ELR (cell line): Measurements from ENCODE around the gene OPCML.

ENCODE experiments used
- DNase-seq: peaks from one replicate; pipeline ENCODE4 v3.0.0-alpha.2; 2015; ENCODE audit warnings: low read depth

OPCML gene

DNA sequence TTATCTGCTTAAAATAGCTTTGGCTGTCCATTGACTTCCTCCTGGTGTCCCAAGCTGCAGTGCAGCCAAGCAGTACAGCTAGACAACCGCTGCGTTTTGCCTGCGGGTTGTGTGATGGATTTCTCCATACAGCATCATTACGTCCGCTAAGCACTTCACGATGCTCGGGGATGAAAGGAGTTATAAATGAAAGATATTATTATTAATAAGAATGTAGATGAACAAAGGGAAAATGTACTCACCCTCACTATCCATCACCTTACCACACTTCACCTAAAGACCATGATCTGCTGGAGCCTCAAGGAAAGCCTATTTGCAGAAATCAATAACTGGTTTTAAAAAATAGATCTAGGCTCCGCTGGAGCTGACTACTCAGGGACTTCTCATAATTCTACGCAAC is 509.1 kb downstream of the OPCML start:
- no peak for DNase-seq

DNA sequence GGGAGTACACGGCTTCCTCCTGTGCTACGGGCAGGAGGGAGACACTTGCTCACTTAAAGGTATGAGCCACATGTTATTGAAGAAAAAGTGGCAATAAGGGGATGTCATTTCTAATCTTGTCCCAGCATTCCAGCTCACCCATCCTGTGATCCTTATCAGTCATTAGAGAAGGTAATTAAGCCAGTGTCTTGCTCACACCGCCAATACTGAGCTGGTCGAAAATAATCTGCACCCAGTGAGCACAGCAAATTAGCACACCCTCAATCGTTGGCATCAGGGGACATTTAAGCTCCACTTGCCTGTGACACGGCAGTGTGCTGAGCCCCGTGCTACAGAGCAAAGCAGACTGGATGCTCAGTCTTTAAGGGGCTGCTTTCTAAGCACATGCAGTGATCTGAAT is 510.7 kb downstream of the OPCML start:
- DNase-seq: no peak

DNA sequence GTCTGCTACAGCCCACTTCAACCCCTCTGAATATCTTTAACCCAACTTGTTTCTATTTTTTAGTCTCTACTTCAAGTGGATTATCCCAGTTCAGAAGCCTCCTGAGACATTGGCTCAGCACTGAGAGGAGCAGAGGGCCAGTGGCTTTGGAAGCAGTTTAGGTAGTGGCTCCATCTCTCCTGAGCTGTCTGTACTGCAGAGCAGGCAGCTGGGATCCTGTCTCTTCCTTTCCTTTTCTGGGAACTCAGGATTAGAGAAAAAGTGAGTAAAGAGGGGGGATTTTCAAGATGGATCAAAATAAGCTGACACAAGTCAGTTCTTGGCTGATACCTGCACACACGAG is 512.0 kb downstream of the OPCML start:
- no peak for DNase-seq

DNA sequence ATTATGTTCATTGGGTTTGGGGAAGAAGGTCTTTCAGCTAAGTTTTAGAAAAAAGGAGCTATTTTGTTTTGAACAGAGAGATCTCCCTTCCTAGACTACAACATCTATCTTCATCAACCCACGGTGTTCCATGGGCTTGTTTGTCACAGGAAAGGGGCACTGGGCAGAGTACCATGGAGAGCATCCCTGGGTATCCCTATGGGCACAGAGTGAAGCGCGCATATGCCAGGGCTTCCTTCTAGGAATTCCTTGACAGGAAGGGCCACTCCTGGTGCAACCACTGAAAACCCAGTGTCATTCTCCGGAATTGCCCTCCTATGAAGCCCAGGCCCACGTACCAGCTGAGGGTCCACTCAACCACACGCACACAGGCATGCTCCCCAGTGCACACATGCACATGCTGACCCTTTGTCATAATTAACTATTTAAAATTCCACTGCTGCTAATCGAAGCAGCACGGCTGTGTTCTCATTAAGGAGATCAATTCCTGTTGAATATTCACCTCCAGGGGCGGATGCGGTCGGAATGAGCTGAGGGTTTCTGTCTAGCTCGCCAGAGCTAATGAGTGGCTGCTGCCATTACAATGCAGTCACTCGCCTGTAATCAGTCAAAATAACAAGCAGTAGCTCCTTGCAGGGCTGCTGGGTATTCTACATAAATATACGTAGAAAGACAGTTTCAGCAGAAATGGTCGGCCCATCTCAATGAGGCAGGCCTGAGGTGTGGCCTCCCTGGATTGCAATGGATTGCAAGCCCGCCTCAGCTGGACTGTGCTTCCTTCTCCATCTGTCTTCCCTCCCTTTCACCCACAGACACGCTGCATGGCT is 512.5 kb downstream of the OPCML start:
- no peak for DNase-seq

DNA sequence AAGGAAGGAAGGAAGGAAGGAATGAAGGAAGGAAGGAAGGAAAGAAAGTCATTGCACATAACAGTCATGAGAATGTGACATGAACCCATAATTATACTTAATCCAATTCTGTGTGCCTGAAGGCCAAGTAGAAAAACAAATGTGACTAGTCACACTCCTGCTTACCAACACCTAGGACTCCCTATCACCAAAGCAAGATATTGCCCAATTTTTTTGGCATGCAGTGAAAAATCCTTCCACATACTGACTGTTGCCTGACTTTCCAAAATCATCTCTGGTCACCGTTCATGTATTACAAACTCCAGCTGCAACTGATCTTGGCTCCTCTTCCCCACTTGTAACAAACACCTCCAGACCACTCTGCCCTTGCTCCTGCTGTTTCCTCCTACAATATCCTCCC is 516.8 kb downstream of the OPCML start:
- no peak for DNase-seq

DNA sequence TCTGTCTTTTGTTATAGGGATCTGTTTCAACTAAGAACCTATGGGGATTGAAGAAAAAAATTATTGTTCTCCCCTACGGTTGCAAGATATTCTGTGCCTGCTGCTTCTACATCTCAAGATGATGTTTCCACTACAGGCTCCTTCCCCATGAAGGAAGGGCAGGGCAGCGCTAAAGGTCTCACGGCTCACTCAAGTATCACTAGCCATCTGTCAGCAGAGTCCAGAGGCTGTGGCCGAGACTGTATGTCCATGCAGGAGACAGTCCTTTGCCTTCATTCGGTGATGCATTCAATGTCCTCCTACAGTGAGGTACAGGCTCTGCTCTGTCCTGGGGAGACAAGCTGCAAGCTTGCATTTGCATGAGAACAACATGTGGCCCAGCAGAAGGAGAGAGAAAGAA is 518.0 kb downstream of the OPCML start:
- no peak for DNase-seq

DNA sequence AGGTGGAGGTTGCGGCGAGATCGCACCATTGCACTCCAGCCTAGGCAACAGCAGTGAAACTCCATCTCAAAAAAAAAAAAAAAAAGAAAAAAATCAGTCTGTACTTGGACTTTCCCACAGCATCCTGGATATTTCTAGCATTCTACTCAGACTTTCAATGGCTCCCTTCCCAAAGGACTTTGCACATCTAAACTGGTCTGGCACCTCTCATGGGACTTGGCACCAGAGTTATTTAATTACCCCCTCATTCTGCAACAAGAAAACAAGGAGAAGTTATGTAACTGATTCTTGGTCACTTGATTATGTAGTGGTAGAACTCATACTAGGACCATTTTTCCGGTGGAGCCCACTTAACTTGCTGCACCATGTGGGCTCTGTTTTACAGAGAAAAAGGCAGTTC is 519.5 kb downstream of the OPCML start:
- no peak for DNase-seq

DNA sequence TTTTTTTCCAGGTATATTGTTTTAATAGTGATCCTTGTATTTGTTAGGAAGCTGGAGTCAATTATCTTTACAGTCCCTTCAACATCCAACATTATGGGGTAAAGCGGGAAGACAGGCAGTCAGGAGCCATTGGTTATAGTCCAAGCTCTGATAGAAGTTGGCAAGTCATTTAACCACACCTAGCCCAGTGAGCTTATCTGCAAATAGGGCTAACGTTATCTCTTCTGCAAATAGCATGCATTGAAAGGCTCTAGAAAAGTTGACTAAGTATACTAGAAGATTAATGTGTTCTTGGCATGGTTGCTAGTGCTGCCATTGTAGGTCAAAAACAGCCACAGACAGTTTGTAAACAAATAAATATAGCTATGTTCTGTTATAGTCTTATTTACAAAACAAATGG is 520.7 kb downstream of the OPCML start:
- DNase-seq: no peak

DNA sequence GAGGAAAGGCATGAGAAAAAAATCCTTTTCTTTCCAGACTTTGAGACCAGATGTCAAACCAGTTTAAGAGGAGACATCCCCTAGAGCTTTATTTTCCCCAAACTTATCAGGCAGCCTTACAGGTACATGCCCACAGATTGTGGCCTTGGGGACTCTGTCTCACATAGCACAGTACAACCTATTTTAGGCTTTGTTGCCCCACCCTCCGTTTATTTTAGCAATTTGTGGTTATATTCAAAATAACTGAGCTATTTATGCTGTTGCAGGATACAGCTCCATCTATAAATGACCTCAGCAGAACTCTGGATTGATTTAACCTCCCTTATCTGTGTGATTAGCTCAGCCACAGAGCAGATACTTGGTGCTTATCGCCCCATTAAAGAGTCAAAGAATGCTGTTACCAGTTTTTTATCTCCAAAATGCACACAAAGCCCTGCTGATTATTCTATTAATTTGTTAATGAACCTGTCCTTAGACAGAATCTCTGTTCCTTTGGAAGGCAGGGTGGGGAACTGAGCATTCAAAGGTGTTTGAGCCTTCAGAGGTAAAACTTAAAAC is 525.2 kb downstream of the OPCML start:
- no peak for DNase-seq

DNA sequence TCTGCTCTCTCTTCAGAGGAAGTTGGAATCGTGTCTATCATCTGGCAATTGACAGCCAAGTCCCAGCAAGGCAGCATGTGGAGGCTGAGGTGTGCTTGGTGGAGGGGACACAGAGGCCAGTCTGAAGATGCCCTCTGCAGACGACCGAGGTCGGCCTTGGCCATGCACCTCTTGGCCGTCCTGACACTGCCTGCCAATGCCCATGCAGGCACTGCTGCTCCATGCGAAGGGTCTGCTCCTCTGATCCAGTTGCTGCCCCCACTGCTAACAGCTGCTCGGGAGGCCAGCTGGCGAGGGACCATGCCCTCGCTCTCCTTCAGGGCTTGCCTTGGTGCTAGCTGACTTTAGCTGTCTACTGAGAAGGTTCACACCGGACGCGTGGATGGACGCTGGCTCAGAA is 527.9 kb downstream of the OPCML start:
- no peak for DNase-seq

DNA sequence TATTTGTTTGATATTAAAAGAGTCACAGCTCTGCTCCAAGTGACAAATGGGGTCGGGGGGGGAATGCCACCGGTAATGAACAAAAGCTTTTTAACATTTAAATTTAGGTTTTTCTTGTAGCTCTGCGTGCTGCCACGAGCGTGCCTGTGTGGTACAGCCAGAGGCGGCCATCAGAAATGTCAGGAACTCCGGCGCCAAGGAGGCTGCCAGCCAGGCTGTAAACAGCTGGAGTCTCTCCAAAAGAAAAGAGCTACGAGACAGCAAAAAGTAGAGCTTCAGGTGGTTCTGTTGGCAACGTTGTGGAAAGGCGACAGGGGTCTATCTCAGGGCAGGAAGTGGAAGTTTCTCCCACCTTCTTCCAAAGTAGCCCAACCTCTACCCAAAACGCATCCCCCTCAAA is 532.8 kb downstream of the OPCML start:
- no peak for DNase-seq

DNA sequence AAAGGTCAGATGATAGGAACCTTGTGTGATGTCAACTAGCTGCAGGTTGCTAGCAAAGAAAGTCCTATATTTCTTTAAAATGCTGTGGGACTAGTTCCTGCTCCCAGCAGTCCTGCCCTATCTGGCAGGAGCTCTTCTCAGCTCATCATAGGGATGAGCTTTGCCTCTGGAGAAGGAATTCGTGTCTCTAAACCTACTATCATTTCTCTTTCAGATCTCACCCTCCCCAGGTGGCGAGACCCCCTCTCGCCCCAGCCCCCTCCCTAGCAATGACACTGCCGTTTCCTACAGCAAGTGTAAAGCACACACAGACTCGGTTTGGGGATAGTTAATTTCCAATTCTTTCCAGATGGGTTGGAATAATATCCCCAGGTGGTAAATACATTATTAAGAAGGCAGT is 533.3 kb downstream of the OPCML start:
- DNase-seq: no peak

DNA sequence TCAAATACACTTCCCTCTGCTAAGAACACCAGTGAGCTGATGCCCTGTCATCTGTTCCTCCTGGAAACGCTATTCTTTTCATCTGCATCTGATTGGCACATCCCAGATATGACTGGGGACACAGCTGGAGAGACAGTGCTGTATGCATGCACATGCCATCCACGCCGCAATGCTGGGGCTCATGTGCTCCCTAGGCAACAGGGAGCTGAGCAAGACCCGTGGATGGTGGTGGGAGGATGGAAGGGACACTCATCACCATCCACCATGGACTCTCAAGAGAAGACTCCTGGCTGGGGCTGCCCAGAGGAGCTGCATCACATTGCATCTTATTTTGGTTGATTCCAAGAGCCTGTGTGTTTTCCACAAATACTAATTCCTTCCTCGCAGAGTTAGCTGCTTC is 534.9 kb downstream of the OPCML start:
- no peak for DNase-seq

DNA sequence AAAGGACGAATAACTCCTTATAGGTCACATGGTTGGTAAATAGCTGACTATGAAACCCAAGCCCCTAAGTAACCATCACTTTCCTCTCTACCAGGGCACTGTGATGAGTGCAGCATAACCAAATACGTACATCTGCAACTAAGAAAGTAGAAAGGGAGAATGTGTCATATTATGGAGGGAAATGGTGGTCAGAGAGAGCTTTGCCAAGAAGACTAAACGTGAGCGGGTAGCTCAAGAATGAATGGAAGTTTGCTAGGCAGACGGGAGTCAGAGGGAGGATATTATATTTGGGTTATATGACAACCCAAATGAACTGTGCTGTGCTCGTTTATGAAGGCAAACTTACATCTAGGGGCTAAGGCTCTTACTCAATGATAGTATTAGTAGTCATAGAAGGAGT is 537.3 kb downstream of the OPCML start:
- peak; percentile 15 for DNase-seq

DNA sequence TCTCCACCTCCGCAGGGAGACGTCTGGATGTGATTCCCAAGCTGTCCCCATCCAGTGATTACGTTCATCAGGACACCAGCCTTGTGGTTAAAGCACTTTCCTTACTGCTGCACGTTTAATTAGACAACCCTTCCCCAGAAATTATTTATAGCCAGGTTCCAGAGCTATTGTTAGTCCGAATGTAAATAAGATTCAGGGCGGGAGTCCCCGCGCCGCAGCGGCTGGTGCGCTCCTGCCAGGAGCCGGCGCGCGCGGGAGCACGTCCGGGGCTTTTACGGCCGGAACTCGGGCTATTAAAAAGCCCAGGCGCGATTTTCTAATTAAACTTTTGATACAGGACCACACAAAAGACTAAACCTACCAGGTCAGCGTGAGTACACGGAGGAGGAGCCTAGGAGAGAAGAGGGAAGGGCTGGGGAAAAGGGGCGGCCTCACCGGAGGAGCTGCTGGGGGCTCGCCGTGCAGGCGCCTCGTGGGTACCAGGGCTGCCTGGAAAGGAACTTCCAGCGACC is 538.3 kb downstream of the OPCML start:
- no peak for DNase-seq

DNA sequence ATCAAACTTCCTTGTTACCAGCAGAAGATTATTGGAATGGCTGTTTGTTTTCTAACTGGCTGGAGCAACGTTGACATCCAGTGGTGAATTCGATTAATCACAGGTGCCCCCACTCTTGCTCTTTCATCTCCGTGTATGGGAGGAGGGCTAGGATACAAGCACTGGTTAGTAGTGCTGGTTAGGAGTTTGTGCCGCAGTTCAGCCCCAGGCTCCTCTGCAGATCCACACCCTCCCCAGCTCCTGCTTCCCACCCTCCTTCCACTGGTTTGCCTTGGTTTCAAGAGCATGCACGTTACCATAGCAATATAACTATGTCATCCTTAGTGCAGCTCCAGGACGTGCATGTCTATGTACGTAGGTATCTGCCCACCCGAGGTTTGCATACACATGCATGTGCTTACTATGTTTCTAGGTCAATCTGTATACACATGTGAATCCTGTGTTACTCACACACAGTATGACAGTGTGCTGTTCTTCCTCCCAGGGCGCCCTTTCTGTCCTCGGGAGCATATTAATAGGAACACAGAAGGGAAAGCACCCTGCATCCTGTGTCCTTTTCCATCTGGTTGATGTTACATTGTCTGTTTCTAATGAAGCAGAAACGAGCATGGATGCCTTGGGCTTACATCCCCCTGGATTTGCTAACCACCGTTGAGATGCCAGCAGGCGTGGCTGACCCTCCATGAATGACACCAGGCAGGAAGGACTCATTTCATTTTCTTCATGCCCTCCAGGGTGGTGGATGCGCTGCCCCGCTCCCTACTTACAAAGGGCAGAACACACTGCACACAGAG is 539.3 kb downstream of the OPCML start:
- DNase-seq: peak; percentile 53

DNA sequence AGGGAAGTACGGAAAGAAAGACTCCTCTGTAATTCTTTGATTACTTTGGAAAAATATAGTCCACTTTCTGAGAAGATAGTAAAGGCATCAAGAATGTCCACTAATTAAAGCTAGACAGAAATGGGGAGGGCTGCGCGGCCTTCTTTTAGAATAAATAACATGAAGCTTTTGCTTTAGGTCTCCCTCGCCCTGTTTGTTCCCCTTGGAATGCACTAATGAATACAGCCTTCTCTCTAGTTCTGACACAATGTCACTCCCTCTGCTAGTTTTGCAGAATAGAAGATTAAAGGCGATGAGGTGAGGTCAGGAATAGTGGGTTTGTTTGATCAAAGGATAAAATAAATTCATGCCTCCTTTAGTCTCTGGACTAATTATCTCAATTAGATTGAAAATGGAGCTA is 543.9 kb downstream of the OPCML start:
- DNase-seq: no peak

DNA sequence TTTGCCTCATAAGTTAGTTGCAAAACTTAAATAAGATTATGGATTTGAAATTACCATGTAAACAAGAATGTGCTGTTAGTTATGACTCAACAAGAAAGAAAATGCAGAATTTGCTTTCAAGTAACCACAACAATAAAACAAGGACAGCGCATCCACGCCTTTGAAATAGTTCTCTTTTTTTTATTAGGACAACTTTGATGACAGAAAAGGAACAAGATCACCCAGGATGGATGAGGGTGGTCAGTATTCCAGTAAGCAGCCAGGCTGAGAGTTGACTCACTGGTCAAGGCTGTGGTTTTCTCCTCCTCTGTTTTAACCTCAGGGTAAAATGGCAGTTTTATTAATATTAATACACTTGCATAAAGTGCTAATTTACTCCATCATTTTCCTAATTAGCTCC is 544.4 kb downstream of the OPCML start:
- peak; percentile 63 for DNase-seq

DNA sequence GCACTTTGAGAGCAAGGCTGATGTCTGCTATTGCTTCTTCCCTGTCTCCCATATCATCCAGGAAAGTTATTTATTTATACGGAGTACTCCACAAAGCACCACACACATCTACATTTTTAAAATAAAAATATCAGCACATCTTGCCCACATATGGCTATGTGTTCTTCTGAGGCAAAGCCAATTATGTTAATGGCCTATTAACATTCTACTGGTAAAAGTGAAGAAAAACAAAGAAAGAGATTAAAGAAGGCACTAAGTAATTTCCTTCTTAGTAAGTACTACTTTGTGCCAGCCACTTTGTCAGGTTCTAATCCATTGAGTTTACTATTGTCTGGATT is 548.7 kb downstream of the OPCML start:
- DNase-seq: no peak

DNA sequence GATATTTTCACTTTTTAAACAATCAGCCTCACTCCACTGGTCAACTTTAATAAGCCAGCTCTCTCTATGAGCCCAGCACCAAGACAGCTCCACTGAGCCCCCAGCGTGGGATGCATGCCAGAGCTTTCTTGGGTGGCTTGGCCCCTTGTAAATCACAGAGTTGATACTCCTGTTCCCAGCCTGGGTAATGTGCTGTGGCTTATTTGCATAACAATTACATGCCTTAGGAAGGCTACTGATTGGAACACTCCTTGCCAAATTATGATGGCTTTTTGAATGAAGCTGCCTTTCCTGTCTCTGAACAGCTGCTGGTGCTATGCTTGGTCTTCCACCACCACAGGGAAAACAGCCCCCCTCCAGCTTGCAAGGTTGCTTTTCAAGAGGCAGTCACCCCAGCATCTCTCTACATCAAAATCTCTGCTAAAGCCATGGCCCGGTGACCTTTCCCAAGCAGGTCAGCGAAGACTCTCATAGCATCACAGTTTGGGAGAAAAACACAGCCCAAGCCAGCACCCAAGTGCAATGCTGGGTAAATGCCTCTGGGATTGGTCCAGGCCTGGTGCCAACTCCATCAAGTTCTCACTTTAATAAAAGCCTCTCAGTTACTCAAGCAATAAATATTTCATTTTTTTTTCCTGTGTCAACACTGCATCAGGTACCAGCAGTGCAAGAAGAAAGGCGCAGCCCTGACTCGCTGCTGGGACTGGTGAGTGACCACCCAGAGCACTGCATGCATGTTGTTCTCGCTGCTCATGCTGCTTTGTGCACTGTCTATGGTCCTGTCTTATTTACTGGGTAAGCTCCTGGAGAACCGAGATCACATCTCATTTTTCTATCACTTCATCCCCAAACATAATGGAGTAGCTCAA is 549.3 kb downstream of the OPCML start:
- no peak for DNase-seq

DNA sequence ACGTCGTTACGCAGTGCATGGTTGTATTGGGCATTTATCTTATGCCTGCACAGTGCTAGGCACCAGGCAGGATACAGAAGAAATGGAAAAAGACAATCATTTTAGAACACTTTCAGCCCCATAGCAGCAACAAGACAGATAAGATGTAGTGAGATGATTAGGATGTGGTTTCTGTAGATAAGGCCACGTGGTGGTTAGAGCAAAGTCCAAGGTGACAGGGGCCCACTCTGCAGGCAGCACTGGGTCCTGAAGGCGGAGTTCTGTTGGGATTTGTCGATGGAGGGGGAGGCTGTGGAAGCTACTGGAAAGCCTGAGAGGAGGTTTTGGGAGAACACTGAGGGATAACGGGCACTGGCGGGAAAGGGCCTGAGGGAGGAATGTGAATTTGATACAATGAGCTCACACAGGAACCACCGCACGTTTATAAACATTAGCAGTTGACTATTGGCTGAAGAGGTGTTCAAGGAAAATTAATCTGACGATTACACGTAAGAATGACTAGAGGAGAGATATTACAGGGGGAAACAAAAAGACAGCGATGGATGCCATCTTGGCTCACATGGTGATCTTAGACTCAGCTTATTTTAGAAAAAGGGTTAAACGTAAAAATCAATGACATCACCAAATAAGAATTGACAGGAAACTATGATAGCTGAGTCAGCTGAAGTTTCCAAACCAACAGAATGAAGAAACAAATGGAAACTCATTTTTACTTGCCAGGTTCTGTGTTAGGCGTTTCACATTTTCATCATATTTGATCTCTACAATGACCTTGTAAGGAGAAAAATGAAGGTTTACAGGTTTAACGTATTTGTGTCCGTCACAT is 551.0 kb downstream of the OPCML start:
- DNase-seq: no peak
